ENCODE measurements around the gene GATA5. TPM values are rescaled to one million over a fixed set of nuclear protein-coding genes. Genes with fewer than 3 reads are reported as not detected.
"Not testable (repeated sequence)": the region's sequence is repeated elsewhere in the genome, so short reads cannot be mapped to it uniquely, and the experiment has no call there.

GATA5 gene
- polyA plus RNA-seq, 12 donors: 0.06 to 0.25 (median 0.09) TPM; not detected in 6

GRCh38 chr20:62505337-62506045, 29.7 kb upstream of the GATA5 start:
- DNase-seq: no peak

- DNase-seq: no peak
Observed at GRCh38 chr20:62504323-62504722, 28.5 kb upstream of the GATA5 start.

GRCh38 chr20:62503401-62504178, 27.8 kb upstream of the GATA5 start:
- DNase-seq: no peak

- DNase-seq: no peak
Observed at GRCh38 chr20:62502496-62503095, 26.8 kb upstream of the GATA5 start.

GRCh38 chr20:62501801-62502495, 26.2 kb upstream of the GATA5 start:
- no peak for DNase-seq

GRCh38 chr20:62500237-62500864, 24.6 kb upstream of the GATA5 start:
- peak; percentile 56 for DNase-seq

- no peak for DNase-seq
Observed at GRCh38 chr20:62499758-62500236, 24.0 kb upstream of the GATA5 start.

DNA sequence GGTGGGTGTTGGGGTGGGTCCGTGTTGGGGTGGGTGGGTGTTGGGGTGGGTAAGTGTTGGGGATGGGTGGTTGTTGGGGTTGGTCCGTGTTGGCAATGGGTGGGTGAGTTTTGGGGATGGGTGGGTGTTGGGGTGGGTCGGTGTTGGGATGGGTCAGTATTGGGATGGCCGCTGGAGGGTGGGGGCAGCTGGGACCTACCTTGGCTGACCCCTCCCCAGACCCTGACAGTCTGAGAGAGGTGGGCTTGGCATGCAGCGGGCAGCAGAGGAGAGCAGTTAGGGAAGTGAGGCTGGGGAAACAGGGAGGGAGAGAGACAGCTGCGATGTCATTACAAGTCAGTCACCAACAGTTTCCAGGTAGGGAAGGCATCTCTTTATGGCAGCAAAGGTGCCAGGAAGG, 23.1 kb upstream of the GATA5 start:
- no peak for DNase-seq

DNA sequence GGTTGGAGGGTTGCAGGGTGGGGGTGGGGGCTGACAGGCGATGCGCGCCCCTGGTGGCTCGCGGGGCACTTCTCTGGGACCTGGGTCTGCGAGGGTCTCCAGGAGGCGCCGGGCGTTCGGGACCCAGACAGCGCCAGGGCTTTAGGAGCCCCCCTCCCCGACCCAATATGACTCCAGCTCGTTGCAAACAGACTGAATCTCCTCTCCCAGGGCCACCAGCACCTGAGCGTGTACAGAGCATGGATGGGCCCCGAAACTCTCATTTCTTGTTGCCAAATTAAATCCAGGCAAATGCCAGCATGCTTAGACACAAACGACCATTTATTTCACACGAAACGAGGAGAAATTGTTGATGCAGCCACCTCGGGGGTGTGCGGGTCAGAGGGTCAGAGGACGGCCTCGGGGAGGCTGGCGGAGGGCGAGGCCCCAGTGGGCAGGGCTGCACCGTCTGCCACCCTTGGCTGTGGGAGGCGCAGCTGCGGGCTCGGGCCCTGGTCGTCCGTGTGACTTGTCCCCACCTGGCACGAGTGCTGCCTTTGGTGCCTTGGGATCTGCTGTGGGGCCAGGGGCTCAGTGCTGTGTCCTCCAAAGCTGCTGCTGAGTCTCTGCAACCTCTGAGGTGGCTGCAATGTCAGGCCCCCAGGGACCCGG, 20.9 kb upstream of the GATA5 start:
- no peak for DNase-seq

- no peak for DNase-seq
Observed at GRCh38 chr20:62495749-62496567, 20.2 kb upstream of the GATA5 start.

DNA sequence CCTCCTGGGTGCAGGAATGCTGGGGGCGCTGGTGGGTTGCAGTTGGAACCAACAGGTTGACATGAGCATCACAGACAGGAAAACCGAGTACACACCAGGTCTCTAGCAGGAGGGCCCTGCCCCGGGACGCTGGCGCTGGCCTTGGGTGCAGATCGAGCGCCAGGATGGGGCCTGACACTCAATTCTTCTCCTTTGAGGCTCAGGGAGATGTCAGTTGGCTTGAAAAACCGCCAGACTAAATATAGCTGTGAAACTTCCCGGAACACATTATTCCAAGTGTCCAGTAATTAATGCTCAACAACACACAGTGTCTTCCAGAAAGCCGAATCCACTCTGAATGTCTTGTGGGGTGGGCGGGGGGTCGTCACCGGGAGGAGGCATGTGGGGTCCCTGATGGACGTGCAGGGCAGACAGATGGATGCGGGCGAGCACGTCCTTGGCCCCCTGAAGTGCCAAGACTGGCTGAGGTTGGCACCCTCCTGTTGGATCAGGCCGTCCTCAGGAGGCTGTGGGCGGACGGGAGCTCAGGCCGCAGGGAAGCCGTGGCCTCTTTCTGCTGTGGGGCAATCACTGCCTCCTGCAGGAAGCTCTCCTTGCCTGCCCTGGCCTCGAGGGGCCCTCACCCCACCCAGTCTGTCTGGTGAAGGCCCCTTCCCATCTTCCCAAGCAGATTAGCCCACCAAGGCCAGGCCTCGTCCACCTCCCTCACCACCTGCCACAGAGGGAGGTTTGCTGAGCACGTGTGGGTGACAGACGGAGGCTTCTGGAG, 19.4 kb upstream of the GATA5 start:
- no peak for DNase-seq

DNA sequence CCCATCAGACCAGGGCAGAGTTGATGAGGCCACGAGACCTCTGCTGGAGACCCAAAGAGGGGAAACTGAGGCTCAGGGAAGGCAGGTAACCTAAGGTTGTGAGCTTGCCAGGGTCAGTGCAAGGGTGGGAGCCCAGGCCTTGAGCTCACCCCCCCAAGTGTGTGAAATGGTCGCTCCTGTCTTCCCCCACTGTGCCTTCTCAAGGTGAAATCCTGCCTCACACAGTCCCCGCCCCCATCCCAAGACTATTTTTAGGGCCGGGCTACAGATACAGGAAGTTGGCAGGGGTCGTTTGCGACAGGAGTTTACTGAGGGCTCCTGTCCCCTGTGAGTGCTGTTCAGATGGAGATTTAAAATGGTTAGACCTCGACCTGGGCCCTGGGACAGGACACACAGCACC, 18.7 kb upstream of the GATA5 start:
- no peak for DNase-seq

DNA sequence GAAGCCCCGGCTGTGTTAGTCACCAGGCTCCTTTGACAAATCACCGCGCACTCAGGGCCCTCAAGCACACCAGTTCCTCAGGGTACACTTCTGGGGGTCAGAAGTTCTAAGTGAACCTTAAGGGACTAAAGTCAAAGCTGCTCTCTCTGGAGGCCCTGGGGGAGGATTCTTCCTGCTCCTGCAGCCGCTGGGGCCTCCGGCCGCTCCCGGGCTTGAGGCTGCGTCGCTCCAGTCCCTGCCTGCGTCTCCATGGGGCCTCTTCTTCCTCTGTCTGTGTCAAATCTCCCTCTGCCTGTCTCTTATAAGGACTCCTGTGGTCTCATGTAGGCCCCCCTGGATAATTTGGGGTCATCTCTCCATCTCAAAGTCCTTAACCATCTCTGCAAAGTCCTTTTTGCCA, 18.1 kb upstream of the GATA5 start:
- no peak for DNase-seq

DNA sequence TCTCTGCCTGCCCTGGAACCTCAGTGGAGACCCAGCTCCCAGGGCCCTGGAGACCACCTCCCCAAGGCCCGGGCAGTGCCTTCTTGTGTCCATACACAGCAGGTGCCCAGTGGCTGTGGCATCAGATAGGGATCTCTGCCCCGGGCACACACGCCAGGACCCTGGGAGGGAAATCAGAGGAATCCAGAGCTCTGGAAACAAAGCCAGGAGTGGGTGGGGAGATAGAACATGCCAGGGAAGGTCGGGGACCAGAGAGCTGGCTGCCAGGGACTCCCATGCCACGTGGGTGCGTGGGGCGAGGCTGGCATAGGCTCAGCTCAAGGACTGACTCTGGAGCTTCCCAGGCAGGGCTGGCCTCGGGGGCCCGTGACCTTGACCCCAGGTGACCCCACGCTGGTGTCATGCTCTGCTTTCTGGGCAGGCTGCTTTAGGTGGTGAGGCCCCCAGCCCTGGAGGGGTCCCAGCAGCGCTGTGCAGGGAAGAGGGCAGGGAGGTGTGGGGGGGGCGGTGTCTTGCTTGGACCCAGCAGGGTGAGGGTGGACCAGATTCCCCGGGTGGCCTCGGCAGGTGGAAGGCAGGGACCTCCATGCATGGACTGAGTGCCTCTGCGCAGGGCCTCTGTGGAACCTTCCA, 17.6 kb upstream of the GATA5 start:
- DNase-seq: no peak

DNA sequence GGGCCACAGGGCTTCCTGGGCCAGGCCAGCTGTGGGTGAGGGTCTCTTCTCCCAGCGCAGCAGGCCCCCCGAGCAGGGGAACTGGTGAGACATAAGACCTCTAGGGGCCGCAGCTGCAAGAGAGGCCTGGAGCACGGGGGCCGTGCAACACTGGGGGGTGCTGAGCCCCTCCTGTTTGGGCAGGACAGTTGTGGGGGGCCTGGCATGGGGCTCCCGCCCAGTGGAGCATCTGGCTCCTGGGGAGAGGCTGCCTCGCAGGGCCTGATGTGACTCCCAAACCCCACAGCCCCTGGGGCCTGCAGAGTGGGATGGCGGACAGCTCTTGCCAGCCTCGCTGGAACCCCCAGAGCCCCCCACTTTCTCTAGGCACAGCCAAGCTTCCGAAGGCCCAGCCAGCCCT, 16.9 kb upstream of the GATA5 start:
- DNase-seq: no peak

DNA sequence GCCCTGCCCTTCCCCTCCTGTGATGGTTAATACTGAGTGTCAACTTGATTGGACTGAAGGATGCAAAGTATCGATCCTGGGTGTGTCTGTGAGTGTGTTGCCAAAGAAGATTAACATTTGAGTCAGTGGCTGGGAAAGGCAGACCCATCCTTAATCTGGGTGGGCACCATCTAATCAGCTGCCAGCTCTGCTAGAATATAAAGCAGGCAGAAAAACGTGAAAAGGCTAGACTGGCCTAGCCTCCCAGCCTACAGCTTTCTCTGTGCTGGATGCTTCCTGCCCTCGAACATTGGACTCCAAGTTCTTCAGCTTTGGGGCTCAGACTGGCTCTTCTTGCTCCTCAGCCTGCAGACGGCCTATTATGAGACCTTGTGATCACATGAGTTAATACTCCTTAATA, 15.0 kb upstream of the GATA5 start:
- DNase-seq: not testable (repeated sequence)

DNA sequence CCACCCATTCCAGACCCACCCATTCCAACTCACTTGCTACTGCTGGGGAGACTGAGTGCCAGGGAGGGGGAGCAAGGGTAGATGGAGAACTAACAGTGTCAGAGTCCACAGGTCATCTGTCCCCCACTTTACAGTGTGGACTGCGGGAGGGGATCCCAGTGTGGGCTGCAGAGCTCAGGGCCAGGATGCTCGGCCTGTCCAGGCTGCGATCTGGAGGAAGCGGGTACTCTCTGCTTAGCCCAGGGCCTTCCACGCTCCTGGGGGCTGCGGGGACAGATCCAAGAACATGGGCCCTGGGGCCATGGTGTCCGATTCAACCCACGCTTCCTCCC, 14.1 kb upstream of the GATA5 start:
- DNase-seq: no peak

GRCh38 chr20:62489186-62489931, 13.6 kb upstream of the GATA5 start:
- no peak for DNase-seq

Data from muscle of arm (tissue), 12 donors.